Measurements from ENCODE around the gene PRG2.

The PRG2 gene

GRCh38 chr11:57390535-57390934, at the start of gene PRG2:
Gene PRG2, minus strand, starts transcription at chr11:57390650. Its CDS starts 706 bp downstream, at chr11:57389944.
- DNase-seq: peak; percentile 91

GRCh38 chr11:57439786-57440185, 49.3 kb upstream of the PRG2 start:
- no peak for DNase-seq

GRCh38 chr11:57438345-57439285, 48.2 kb upstream of the PRG2 start:
- no peak for DNase-seq

GRCh38 chr11:57436031-57436430, 45.6 kb upstream of the PRG2 start:
- no peak for DNase-seq

- DNase-seq: peak; percentile 53
Observed at GRCh38 chr11:57434640-57435546, 44.4 kb upstream of the PRG2 start.

GRCh38 chr11:57432714-57433163, 42.3 kb upstream of the PRG2 start:
- peak; percentile 79 for DNase-seq

GRCh38 chr11:57432149-57432561, 41.7 kb upstream of the PRG2 start:
- peak; percentile 28 for DNase-seq

- no peak for DNase-seq
Observed at GRCh38 chr11:57430952-57431351, 40.5 kb upstream of the PRG2 start.

- no peak for DNase-seq
Observed at GRCh38 chr11:57429946-57430345, 39.5 kb upstream of the PRG2 start.

GRCh38 chr11:57428643-57429042, 38.2 kb upstream of the PRG2 start:
- DNase-seq: no peak

GRCh38 chr11:57427727-57428082, 37.3 kb upstream of the PRG2 start:
- no peak for DNase-seq

GRCh38 chr11:57426929-57427726, 36.7 kb upstream of the PRG2 start, which contains the start of gene SLC43A3:
Gene SLC43A3, minus strand, starts transcription at chr11:57427121. Its CDS starts 949 bp downstream, at chr11:57426172.
- peak; percentile 86 for DNase-seq

GRCh38 chr11:57426439-57426928, 36.0 kb upstream of the PRG2 start:
- no peak for DNase-seq

GRCh38 chr11:57425565-57426438, 35.4 kb upstream of the PRG2 start:
- no peak for DNase-seq

GRCh38 chr11:57424792-57425564, 34.5 kb upstream of the PRG2 start:
- peak; percentile 99 for DNase-seq

GRCh38 chr11:57424137-57424791, 33.8 kb upstream of the PRG2 start:
- DNase-seq: no peak

GRCh38 chr11:57422669-57423068, 32.2 kb upstream of the PRG2 start:
- DNase-seq: no peak

GRCh38 chr11:57421805-57422204, 31.4 kb upstream of the PRG2 start:
- DNase-seq: no peak

GRCh38 chr11:57421066-57421465, 30.6 kb upstream of the PRG2 start:
- no peak for DNase-seq

- no peak for DNase-seq
Observed at GRCh38 chr11:57419146-57419545, 28.7 kb upstream of the PRG2 start.
